ENCODE results near the gene MRPL21. TPM values are rescaled to one million over a fixed set of nuclear protein-coding genes. Genes with fewer than 3 reads are reported as not detected.

MRPL21 gene
- total RNA-seq, 1 donor from 2014 or later, result 69.1 TPM

- Histone ChIP-seq H3K27me3 (ENCODE audit: insufficient read depth, low read length) (no peaks in the 10 kb centered on the region), H2AFZ (ENCODE audit: low read depth, low read length) (no peak overlapping the region), H3K27ac (ENCODE audit: low read depth, low read length) (no peak overlapping the region), H3K4me3 (ENCODE audit: insufficient read depth, low read depth, low read length) (no peak overlapping the region), H3K4me1 (ENCODE audit: insufficient read depth, low read length) (no peaks in the 10 kb centered on the region), H3K79me2 (ENCODE audit: insufficient read depth, low read length) (peaks cover 5% of the 10 kb centered on the region), H3K9ac (ENCODE audit: low read length) (no peak overlapping the region), H3K4me2 (ENCODE audit: low read length) (no peak overlapping the region), H3K36me3 (ENCODE audit: insufficient read depth, low read length) (peaks cover 36% of the 10 kb centered on the region), H4K20me1 (ENCODE audit: insufficient read depth, low read length) (peaks cover 13% of the 10 kb centered on the region), H3K9me3 (ENCODE audit: insufficient read depth, low read depth, low read length) (no peaks in the 10 kb centered on the region)
- TF ChIP-seq EZH2 (IDR thresholded peaks at IDR 0.05; ENCODE audit: insufficient read depth, low read length) (no peak), CTCF (IDR thresholded peaks at IDR 0.05; ENCODE audit: insufficient read depth, low read depth, low read length) (no peak)
- no peak for FAIRE-seq
- Mint-ChIP-seq H3K27me3 (ENCODE audit: low read depth, unreplicated experiment) (no peaks in the 10 kb centered on the region), H3K36me3 (ENCODE audit: low read depth, unreplicated experiment) (peaks cover 30% of the 10 kb centered on the region), H3K27ac (ENCODE audit: unreplicated experiment) (no peak overlapping the region), H3K4me3 (ENCODE audit: unreplicated experiment) (no peak overlapping the region), H3K4me1 (ENCODE audit: low read depth, unreplicated experiment) (no peaks in the 10 kb centered on the region), H3K9me3 (ENCODE audit: unreplicated experiment) (no peaks in the 10 kb centered on the region)
- no peak for DNase-seq (ENCODE audit: low read depth)
Measured at GRCh38 chr11:68911731-68912130, 8.1 kb upstream of the MRPL21 start.

GRCh38 chr11:68910965-68911364, 7.3 kb upstream of the MRPL21 start:
- no peak for FAIRE-seq
- DNase-seq (ENCODE audit: low read depth), result no peak
- peaks cover 9% of the 10 kb centered on the region for H3K79me2 ChIP-seq (ENCODE audit: insufficient read depth, low read length)
- H3K9me3 Mint-ChIP-seq (ENCODE audit: unreplicated experiment), result no peaks in the 10 kb centered on the region
- peaks cover 9% of the 10 kb centered on the region for H4K20me1 ChIP-seq (ENCODE audit: insufficient read depth, low read length)
- H3K27ac Mint-ChIP-seq (ENCODE audit: unreplicated experiment), result no peak overlapping the region
- no peaks in the 10 kb centered on the region for H3K4me1 Mint-ChIP-seq (ENCODE audit: low read depth, unreplicated experiment)
- H3K9ac ChIP-seq (ENCODE audit: low read length), result no peak overlapping the region
- H3K27me3 Mint-ChIP-seq (ENCODE audit: low read depth, unreplicated experiment), result no peaks in the 10 kb centered on the region
- TF ChIP-seq CTCF (IDR thresholded peaks at IDR 0.05; ENCODE audit: insufficient read depth, low read depth, low read length), result no peak
- no peak for TF ChIP-seq EZH2 (IDR thresholded peaks at IDR 0.05; ENCODE audit: insufficient read depth, low read length)
- H3K27ac ChIP-seq (ENCODE audit: low read depth, low read length), result no peak overlapping the region
- peaks cover 33% of the 10 kb centered on the region for H3K36me3 ChIP-seq (ENCODE audit: insufficient read depth, low read length)
- no peaks in the 10 kb centered on the region for H3K4me1 ChIP-seq (ENCODE audit: insufficient read depth, low read length)
- no peak overlapping the region for H3K4me2 ChIP-seq (ENCODE audit: low read length)
- peaks cover 24% of the 10 kb centered on the region for H3K36me3 Mint-ChIP-seq (ENCODE audit: low read depth, unreplicated experiment)
- H3K27me3 ChIP-seq (ENCODE audit: insufficient read depth, low read length), result no peaks in the 10 kb centered on the region
- H3K4me3 Mint-ChIP-seq (ENCODE audit: unreplicated experiment), result no peak overlapping the region
- H2AFZ ChIP-seq (ENCODE audit: low read depth, low read length), result no peak overlapping the region
- no peak overlapping the region for H3K4me3 ChIP-seq (ENCODE audit: insufficient read depth, low read depth, low read length)
- no peaks in the 10 kb centered on the region for H3K9me3 ChIP-seq (ENCODE audit: insufficient read depth, low read depth, low read length)

DNA sequence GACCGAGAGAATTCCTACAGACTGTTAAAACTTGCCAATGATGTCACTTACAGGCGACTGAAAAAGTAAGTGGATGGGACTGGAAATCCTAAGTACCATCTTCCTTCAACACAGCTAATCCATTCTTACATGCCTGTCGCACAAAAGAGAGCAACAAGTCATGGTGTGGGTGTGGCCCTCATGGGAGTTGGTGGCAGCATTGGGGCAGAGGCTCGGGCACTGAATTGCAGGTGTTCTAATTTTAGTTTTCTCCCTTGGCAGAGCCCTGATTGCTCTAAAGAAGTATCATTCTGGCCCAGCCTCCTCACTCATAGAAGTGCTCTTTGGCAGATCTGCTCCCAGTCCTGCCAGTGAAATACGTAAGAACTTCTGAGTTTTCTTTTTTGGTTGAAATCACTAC, 4.6 kb upstream of the MRPL21 start:
- Histone ChIP-seq H3K27ac (ENCODE audit: low read depth, low read length) (no peak overlapping the region), H4K20me1 (ENCODE audit: insufficient read depth, low read length) (peaks cover 13% of the 10 kb centered on the region), H3K27me3 (ENCODE audit: insufficient read depth, low read length) (no peaks in the 10 kb centered on the region), H3K9me3 (ENCODE audit: insufficient read depth, low read depth, low read length) (no peaks in the 10 kb centered on the region), H3K4me2 (ENCODE audit: low read length) (no peak overlapping the region), H3K4me1 (ENCODE audit: insufficient read depth, low read length) (peaks cover 3% of the 10 kb centered on the region), H2AFZ (ENCODE audit: low read depth, low read length) (no peak overlapping the region), H3K9ac (ENCODE audit: low read length) (no peak overlapping the region), H3K36me3 (ENCODE audit: insufficient read depth, low read length) (peaks cover 26% of the 10 kb centered on the region), H3K4me3 (ENCODE audit: insufficient read depth, low read depth, low read length) (no peak overlapping the region), H3K79me2 (ENCODE audit: insufficient read depth, low read length) (peaks cover 34% of the 10 kb centered on the region)
- Mint-ChIP-seq H3K27me3 (ENCODE audit: low read depth, unreplicated experiment) (no peaks in the 10 kb centered on the region), H3K4me1 (ENCODE audit: low read depth, unreplicated experiment) (peaks cover 11% of the 10 kb centered on the region), H3K27ac (ENCODE audit: unreplicated experiment) (no peak overlapping the region), H3K4me3 (ENCODE audit: unreplicated experiment) (no peak overlapping the region), H3K36me3 (ENCODE audit: low read depth, unreplicated experiment) (peaks cover 12% of the 10 kb centered on the region), H3K9me3 (ENCODE audit: unreplicated experiment) (no peaks in the 10 kb centered on the region)
- FAIRE-seq, result no peak
- no peak for DNase-seq (ENCODE audit: low read depth)
- TF ChIP-seq EZH2 (IDR thresholded peaks at IDR 0.05; ENCODE audit: insufficient read depth, low read length), result no peak
- no peak for TF ChIP-seq CTCF (IDR thresholded peaks at IDR 0.05; ENCODE audit: insufficient read depth, low read depth, low read length)

Data from astrocyte (in vitro differentiated cells and primary cell).